Erythroblast (primary cell): ENCODE results near the gene NPNT.

ENCODE experiments used
- DNase-seq, 2 experiments: peaks; one replicate each; lab custom pipeline; 2025; lab: John Stamatoyannopoulos, UW
- GATA1 ChIP-seq: IDR thresholded peaks from 2 replicates; pipeline ENCODE4 v1.6.1; 2011; ENCODE audit warnings: low read depth, mild to moderate bottlenecking, control low read depth, low read length, moderate library complexity
- POLR2A ChIP-seq: IDR thresholded peaks from 2 replicates; pipeline ENCODE4 v1.6.1; 2011; ENCODE audit warnings: mild to moderate bottlenecking, low read length

NPNT gene

DNA sequence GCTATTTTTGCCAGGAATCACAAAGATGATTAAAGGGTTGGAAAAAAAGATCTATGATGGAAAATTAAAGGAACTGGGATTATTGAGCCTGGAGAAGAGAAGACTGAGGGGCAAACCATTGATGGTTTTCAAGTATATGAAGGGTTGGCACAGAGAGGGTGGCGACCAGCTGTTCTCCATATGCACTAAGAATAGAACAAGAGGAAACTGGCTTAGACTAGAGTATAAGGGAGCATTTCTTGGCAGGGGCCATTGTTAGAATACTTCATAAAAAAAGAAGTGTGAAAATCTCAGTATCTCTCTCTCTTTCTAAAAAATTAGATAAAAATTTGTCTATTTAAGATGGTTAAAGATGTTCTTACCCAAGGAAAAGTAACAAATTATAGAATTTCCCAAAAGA, 75.1 kb downstream of the NPNT start:
- no peak for DNase-seq
- TF ChIP-seq GATA1 (no peak), POLR2A (no peak)

DNA sequence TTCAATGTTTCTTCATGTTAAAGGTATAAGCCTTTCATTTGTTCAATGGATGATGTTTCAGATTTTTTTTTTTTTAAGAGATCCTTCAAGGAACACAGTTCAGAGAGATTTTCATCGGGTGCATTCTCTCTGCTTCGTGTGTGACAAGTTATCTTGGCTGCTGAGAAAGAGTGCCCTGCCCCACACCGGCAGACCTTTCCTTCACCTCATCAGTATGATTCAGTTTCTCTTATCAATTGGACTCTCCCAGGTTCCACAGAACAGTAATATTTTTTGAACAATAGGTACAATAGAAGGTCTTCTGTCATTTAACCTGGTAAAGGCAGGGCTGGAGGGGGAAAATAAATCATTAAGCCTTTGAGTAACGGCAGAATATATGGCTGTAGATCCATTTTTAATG, 75.8 kb downstream of the NPNT start:
- DNase-seq, result no peak
- TF ChIP-seq GATA1 (no peak), POLR2A (no peak)

DNA sequence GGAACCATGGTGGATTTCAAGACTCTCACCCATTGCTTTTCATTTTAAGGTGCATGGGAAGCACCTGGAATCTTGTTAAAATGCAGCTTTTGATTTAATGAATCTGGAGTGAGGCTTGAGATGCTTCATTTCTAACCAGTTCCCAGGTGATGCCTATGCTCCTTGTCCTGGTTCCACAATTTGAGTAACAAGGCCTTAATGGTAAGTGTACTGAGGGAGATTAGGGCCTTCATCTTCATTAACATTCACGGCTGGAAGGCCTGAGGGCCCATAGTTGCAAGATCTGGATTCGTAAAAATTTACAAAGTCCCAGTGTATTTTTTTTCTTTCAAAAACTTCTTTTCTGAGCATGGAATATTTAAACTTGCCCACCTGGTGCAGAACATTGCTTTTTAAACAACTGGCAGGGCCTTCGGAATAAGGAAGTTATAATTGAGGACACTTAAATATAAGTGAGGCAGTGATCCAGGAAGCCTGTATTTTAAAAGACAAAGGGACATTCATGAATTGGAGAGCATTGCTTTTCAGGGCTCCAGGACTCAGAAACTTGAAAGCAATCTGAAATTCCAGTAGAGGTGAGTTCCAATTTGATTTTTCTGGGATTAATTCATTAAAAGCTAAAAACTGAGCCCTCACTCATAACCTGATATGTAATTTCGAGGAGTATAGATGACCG, 77.8 kb downstream of the NPNT start:
- TF ChIP-seq GATA1, result no peak
- no peak for TF ChIP-seq POLR2A
- DNase-seq, result no peak

DNA sequence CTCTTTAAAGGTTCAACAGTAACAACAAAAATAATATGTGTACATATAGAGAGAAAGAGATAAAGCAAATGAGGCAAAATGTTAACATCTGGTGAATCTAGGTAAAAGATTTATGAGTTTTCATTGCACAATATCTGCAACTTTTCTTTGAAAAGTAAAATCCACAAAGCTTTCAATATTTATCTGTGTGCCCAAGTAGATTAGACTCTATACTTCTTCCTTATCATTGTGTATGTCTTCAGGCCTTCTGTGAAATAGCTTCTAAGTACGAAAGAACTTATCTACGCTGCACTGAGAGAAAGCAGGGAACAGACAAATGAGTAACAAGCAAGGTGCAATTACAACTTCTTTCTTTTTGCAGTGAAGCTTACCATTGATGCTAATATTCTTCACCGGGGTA, 81.6 kb downstream of the NPNT start:
- TF ChIP-seq GATA1 (no peak), POLR2A (no peak)
- no peak for DNase-seq

DNA sequence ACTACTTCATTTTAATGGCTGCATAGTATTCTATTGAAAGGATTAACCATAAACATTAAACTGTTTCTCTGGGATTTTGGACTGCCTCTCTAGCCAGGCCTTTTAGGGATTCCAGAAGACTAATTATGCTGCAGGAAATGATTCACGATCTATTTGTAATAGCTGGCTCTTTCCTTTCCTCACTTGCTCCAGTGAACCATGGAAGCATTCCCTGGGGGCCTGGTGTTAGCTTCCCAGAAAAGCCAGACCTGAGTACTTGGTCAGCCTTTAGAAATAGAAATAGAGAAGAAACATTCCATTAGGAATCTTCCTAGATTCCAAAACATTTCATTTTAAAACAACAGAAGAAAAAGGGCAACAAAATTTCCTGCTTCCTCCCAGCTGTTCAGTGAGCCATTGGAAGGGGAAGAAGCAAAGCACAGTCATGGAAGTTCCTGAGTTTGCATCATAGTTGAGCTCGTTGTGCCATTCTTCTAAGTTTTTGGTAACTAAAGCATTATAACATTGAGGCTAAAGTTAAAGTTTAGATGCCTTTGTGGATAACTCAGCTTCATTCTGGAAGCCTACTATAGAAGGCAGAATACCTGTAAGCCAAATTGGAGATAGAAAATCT, 83.5 kb downstream of the NPNT start:
- DNase-seq, result no peak
- no peak for TF ChIP-seq GATA1
- TF ChIP-seq POLR2A, result no peak

DNA sequence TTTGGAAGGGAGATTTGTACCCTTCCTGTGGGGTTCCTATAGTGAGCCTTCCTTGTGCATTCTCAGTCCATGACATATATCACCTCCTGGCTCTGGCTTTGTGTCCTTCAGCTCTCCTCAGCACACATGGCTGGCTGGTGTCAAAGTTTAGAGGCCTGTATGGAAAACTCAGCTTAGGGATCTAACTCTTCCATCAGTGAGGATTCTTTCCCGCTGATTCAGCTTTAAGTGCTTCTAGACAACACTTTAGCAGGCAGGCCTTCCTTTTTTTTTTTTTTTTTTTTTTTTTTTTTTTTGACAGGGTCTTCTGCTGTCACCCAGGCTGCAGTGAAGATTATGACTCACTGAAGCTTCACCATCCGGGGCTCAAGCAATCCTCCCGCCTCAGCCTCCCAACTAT, 84.2 kb downstream of the NPNT start:
- no peak for DNase-seq
- TF ChIP-seq POLR2A, result no peak
- TF ChIP-seq GATA1, result no peak

DNA sequence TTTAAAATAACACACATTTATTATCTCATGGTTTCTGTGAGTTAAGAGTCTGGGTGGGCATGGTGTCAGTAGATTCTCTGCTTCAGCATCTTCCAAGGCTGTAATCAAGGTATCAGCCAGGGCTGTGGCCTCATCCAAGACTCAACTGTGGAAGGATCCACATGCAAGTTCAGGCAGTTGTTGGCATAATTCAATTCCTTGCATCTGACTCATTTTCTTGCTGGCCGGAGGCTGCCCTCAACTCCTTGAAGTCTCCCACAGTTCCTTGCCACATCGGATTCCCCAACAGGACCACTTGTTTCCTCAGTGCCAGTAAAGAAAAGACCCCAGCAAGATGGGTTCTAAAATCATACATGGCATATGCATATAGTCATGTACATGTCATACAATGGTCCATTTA, 93.4 kb downstream of the NPNT start:
- no peak for DNase-seq

DNA sequence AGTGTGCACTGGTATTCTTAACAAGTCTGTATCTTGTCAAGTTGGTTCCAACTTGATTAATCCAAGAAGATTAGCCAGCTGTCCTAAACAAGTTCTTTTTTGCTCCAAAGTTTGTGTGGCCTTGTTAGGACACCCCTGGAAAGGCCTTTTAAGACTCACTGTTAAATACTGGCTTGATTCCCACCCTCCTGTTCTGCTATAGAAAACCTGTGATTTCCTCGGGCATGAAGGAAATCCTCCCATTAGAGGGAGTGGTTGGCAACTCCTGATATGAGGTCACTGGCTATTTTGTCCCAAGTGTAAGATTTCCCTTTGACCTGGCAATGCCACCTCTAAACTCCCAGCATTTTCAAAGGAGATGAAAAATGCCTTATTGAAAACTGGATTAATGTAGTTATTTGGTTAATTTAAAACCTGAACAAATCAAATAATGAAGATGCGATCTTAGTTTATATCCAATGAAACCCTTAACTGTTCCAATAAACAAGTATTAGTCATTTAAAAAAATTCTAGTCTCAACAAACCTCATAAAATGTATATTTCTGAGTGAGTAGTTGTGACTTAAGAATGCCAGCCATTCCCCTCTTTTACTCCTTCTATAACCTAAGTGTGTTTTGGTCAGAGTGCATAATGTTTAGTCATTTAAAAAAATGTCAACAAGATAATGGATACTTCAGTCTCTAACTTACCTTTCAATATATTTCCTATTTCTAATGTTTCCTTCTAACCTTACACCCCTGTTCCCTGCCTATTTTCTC, 94.4 kb downstream of the NPNT start:
- TF ChIP-seq POLR2A (no peak), GATA1 (no peak)
- DNase-seq, result no peak

More for the DNA sequence above, 93.4 kb downstream of the NPNT start:
- TF ChIP-seq POLR2A, result no peak
- TF ChIP-seq GATA1, result no peak

DNA sequence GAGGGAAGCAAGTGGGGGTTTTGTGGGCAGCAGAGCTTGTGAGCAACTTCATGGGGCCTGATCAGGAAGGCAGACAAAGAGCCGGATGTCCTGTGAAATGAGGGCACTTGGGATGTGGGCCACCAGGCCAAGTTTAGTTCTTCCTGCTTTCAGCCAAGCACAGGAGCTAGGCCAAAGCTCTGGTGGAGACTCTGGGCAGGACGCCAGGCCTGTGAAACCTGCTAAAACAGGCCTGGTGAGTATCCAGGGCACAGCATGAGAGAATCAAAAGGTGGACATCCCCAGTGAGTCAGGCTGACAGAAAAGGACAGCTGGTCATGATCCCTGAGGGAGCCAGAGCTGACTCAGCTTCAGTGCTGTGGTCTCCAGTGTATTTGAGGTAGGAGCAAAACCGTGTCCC, 95.7 kb downstream of the NPNT start:
- no peak for DNase-seq
- no peak for TF ChIP-seq POLR2A
- TF ChIP-seq GATA1, result no peak

DNA sequence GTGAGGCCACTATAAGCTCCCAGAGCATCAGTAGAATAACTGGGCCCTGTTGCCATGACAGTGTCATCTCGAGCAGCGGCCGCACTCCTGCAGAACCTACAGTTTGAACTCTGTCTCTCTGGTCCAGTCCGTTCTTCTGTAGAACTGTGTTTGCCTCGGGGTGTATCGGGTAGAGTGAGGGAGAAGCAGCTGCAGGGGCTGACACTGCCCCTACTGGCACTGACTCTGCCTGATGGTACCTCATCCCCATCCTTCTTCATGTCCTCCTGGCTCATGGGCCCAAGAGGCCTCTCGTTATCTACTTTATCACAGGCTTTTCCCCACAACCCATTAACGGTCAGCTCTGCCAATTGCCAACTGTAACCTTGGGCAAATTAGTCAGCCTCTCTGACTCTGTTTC, 96.5 kb downstream of the NPNT start:
- TF ChIP-seq GATA1 (no peak), POLR2A (no peak)

DNA sequence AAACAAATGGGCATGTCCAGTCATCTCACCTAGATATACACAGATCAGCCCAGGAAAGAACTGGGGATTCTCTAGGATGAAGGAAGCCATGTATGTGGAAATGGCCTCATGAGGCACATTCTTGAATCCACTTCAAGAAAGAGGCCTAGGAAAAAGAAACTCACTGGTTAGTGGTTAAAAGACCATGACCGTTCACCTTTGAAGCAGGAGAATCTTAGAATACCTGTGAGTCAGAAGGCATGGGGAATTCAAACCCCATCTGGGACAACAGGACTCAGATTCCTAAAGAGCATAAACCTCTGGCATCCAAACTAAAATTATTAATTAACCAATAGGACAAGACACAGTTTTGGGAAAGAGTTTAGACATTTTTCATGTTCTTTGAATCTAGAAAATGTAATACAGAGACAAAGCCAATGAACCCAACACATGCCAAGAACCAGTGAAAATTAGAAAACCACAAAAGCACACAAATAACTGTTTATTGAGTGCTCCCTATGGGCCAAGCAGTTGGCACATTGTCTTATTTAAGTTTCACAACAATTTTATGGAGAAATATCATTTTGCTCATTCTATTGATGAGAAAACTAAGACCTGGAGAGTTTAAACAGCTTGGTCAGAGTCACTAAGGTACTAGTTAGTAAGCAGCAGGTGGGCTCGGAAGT, 97.5 kb downstream of the NPNT start:
- TF ChIP-seq POLR2A, result no peak
- no peak for TF ChIP-seq GATA1
- no peak for DNase-seq

More for the DNA sequence above, 96.5 kb downstream of the NPNT start:
- no peak for DNase-seq

DNA sequence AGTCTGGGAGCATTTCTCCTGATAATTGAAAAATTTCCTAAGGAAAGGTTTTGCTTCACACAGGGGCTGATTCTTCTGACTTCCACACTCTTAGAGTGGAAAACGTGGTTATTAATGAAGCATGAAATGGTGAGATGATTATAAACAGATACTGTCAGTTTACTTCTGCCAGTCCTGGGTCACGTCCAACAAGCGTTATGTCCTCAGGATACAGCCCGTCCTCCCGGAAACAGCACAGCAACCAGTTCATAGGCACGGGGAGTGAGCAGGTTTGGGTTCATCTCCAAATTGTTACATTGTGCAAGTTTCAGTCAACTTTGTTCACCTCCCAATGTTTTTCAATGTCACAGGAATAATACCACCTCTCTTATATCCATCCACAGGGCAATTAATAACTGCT, 98.8 kb downstream of the NPNT start:
- TF ChIP-seq POLR2A, result no peak
- no peak for TF ChIP-seq GATA1
- no peak for DNase-seq

DNA sequence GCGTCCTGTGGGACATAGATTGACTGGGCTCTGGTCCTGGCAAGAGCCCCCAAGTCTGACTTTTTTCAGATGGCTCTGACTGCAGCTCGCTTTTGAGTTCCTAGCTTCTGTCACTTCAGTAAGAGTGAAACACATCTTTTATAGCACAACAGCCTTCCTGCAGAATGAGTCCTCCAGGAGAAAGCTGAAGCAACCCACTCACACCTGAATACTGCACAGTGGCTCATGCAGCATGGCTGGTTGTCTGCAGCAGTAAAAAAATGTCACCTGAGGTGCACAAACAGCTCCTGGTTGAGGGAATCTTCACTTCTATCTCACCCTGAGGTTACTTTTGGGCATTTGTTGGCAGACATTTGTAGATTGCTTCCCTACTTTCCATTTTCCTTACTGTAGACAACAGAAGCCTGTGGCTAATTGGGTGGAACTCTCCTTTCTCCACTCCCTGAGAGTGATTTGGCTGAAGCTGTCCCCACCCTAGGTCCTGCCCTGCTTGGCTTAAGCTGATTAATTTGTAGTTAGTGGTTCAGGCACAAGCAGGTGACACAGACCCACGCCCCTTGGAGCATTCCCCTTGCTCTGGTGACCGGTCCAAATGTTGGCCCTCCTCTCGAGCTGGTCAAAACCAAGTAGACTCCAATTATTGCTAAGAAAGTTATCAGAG, 99.7 kb downstream of the NPNT start:
- no peak for TF ChIP-seq POLR2A
- TF ChIP-seq GATA1, result no peak
- DNase-seq, result no peak
